H9 (cell line): ENCODE data around the gene NPIPB8. TPM values are rescaled to one million over a fixed set of nuclear protein-coding genes. Genes with fewer than 3 reads are reported as not detected.

ENCODE experiments used
- DNase-seq: peaks from one replicate; pipeline ENCODE4 v3.0.0-alpha.2; 2017
- H2AFZ ChIP-seq: one replicate; pipeline ENCODE4 v1.6.1; 2013; ENCODE audit warnings: mild to moderate bottlenecking, low read length, control low read depth, moderate library complexity
- H2AK5ac ChIP-seq: 2 replicates; pipeline ENCODE4 v1.6.1; 2013; ENCODE audit warnings: low read length, control low read depth, mixed read lengths; ENCODE audit not compliant: insufficient read length
- H2BK120ac ChIP-seq: one replicate; pipeline ENCODE4 v1.6.1; 2013; ENCODE audit warnings: low read depth, mild to moderate bottlenecking, low read length, control low read depth, inconsistent platforms; ENCODE audit not compliant: poor library complexity, severe bottlenecking
- H2BK12ac ChIP-seq: 2 replicates; pipeline ENCODE4 v1.6.1; 2013; ENCODE audit warnings: low read length, control low read depth, mixed read lengths, low read depth; ENCODE audit not compliant: insufficient read length
- H2BK15ac ChIP-seq: 2 replicates; pipeline ENCODE4 v1.6.1; 2013; ENCODE audit warnings: low read depth, low read length, control low read depth
- H2BK20ac ChIP-seq: one replicate; pipeline ENCODE4 v1.6.1; 2013; ENCODE audit warnings: low read depth, mild to moderate bottlenecking, low read length, control low read depth, inconsistent platforms; ENCODE audit not compliant: poor library complexity, severe bottlenecking
- H2BK5ac ChIP-seq: 2 replicates; pipeline ENCODE4 v1.6.1; 2013; ENCODE audit warnings: low read length, control low read depth, mixed read lengths; ENCODE audit not compliant: insufficient read length
- H3K14ac ChIP-seq: 2 replicates; pipeline ENCODE4 v1.6.1; 2013; ENCODE audit warnings: low read length, control low read depth; ENCODE audit not compliant: insufficient read depth
- H3K18ac ChIP-seq: 2 replicates; pipeline ENCODE4 v1.6.1; 2013; ENCODE audit warnings: low read depth, mild to moderate bottlenecking, mixed read lengths, low read length, control low read depth; ENCODE audit not compliant: insufficient read length
- H3K23ac ChIP-seq: 2 replicates; pipeline ENCODE4 v1.6.1; 2013; ENCODE audit warnings: low read length, control low read depth, mixed read lengths, low read depth; ENCODE audit not compliant: insufficient read length
- H3K23me2 ChIP-seq: 2 replicates; pipeline ENCODE4 v1.6.1; 2013; ENCODE audit warnings: low read depth, mild to moderate bottlenecking, mixed read lengths, low read length, control low read depth; ENCODE audit not compliant: insufficient read length, poor library complexity, severe bottlenecking
- H3K27ac ChIP-seq: 2 replicates; pipeline ENCODE4 v1.5.1; 2013; ENCODE audit warnings: low read length, control low read depth, mixed read lengths, low read depth; ENCODE audit not compliant: insufficient read length
- H3K27me3 ChIP-seq: 2 replicates; pipeline ENCODE4 v1.6.1; 2013; ENCODE audit warnings: low read length, control low read depth, inconsistent platforms; ENCODE audit not compliant: insufficient read depth
- H3K4ac ChIP-seq: 2 replicates; pipeline ENCODE4 v1.6.1; 2013; ENCODE audit warnings: low read depth, mild to moderate bottlenecking, control low read depth, inconsistent platforms, low read length, moderate library complexity
- H3K4me1 ChIP-seq: 2 replicates; pipeline ENCODE4 v1.6.1; 2013; ENCODE audit warnings: low read length, control low read depth, inconsistent platforms; ENCODE audit not compliant: insufficient read depth
- H3K4me2 ChIP-seq: 2 replicates; pipeline ENCODE4 v1.6.1; 2013; ENCODE audit warnings: low read length, control low read depth, mixed read lengths; ENCODE audit not compliant: insufficient read length, insufficient read depth
- H3K56ac ChIP-seq: 2 replicates; pipeline ENCODE4 v1.6.1; 2013; ENCODE audit warnings: low read depth, mild to moderate bottlenecking, mixed read lengths, low read length, control low read depth; ENCODE audit not compliant: insufficient read length
- H3K79me1 ChIP-seq: 2 replicates; pipeline ENCODE4 v1.6.1; 2013; ENCODE audit warnings: low read depth, mild to moderate bottlenecking, moderate library complexity, low read length, control low read depth, inconsistent platforms; ENCODE audit not compliant: insufficient read depth, poor library complexity, severe bottlenecking
- H3K79me2 ChIP-seq: 2 replicates; pipeline ENCODE4 v1.6.1; 2013; ENCODE audit warnings: low read length, control low read depth, inconsistent platforms; ENCODE audit not compliant: insufficient read depth
- H3K9ac ChIP-seq: 2 replicates; pipeline ENCODE4 v1.6.1; 2013; ENCODE audit warnings: low read length, control low read depth, mixed read lengths; ENCODE audit not compliant: insufficient read length; ENCODE audit errors: extremely low read depth
- H3K9me3 ChIP-seq: one replicate; pipeline ENCODE4 v1.6.1; 2013; ENCODE audit warnings: low read depth, low read length, inconsistent platforms; ENCODE audit not compliant: control insufficient read depth
- H3T11ph ChIP-seq: one replicate; pipeline ENCODE4 v1.6.1; 2013; ENCODE audit warnings: mild to moderate bottlenecking, low read length, control low read depth, inconsistent platforms
- H4K20me1 ChIP-seq: one replicate; pipeline ENCODE4 v1.6.1; 2013; ENCODE audit not compliant: control insufficient read depth, insufficient read length, insufficient read depth
- H4K5ac ChIP-seq: 2 replicates; pipeline ENCODE4 v1.6.1; 2013; ENCODE audit warnings: low read depth, mild to moderate bottlenecking, mixed read lengths, low read length, control low read depth; ENCODE audit not compliant: insufficient read length
- H4K8ac ChIP-seq: replicated peaks from 2 replicates; pipeline ENCODE4 v1.6.1; 2013; ENCODE audit warnings: low read length, control low read depth, mixed read lengths, low read depth; ENCODE audit not compliant: insufficient read length
- H4K91ac ChIP-seq: 2 replicates; pipeline ENCODE4 v1.6.1; 2013; ENCODE audit warnings: low read depth, mild to moderate bottlenecking, moderate library complexity, mixed read lengths, low read length, control low read depth; ENCODE audit not compliant: insufficient read length
- H3K27ac Mint-ChIP-seq, 3 experiments: 2 replicates in 2 of 3; 3 replicates in 1 of 3; pipeline ENCODE4 v1.8.0; 2020 to 2021; ENCODE audit warnings: mixed read lengths in 3 of 3, mild to moderate bottlenecking in 1 of 3, moderate library complexity in 1 of 3
- H3K27me3 Mint-ChIP-seq: 2 replicates; pipeline ENCODE4 v1.8.0; 2021; ENCODE audit warnings: low read depth, mild to moderate bottlenecking, moderate library complexity, mixed read lengths
- H3K36me3 Mint-ChIP-seq, 3 experiments: 2 replicates in 2 of 3; 3 replicates in 1 of 3; pipeline ENCODE4 v1.8.0; 2020 to 2021; ENCODE audit warnings: low read depth in 3 of 3, mixed read lengths in 3 of 3; ENCODE audit not compliant: insufficient read depth in 1 of 3
- H3K4me1 Mint-ChIP-seq, 2 experiments: 2 replicates each; pipeline ENCODE4 v1.8.0; 2020; ENCODE audit warnings: mixed read lengths in 2 of 2
- H3K4me3 Mint-ChIP-seq, 2 experiments: 2 replicates in 1 of 2; 3 replicates in 1 of 2; pipeline ENCODE4 v1.8.0; 2020 to 2021; ENCODE audit warnings: mild to moderate bottlenecking in 2 of 2, mixed read lengths in 2 of 2, moderate library complexity in 1 of 2
- H3K9me3 Mint-ChIP-seq, 2 experiments: 2 replicates in 1 of 2; 3 replicates in 1 of 2; pipeline ENCODE4 v1.8.0; 2020; ENCODE audit warnings: mild to moderate bottlenecking in 2 of 2, mixed read lengths in 2 of 2, moderate library complexity in 1 of 2
- CTCF ChIP-seq: fragments of 200-600 bp; sonication (generic); conservative IDR thresholded peaks from 3 replicates; pipeline ENCODE4 v1.8.0; 2021; ENCODE audit warnings: antibody characterized with exemption, mild to moderate bottlenecking
- WGBS: extraction: QIAGEN DNeasy Blood & Tissue Kit; methylation state at CpG from one replicate; pipeline ENCODE4 v1.1.7; 2013; ENCODE audit warnings: missing lambda C conversion rate, low lambda C conversion rate, mixed read lengths; ENCODE audit not compliant: insufficient read length; ENCODE audit errors: extremely low coverage; 5-methylcytosine and 5-hydroxymethylcytosine counted together
- total RNA-seq: library from RNA; stranded (reverse); gene quantifications from 2 replicates; pipeline ENCODE4 v1.2.1, GENCODE V29; 2021

Gene NPIPB8
- total RNA-seq, 1 experiment from 2014 or later, result not detected

GRCh38 chr16:28592511-28592910 lies 45.4 kb upstream of the NPIPB8 start:
- no peak overlapping the region for H2AK5ac ChIP-seq
- H3K27me3 Mint-ChIP-seq, result no peaks in the 10 kb centered on the region
- no peak overlapping the region for H3K56ac ChIP-seq
- peaks cover 14 to 17% of the 10 kb centered on the region in 2 experiments for H3K4me1 Mint-ChIP-seq
- H3K79me2 ChIP-seq, result no peaks in the 10 kb centered on the region
- no peak overlapping the region for H4K5ac ChIP-seq
- WGBS, result no CpG with 5 or more reads among the region's 5 CpGs
- H2BK12ac ChIP-seq, result no peak overlapping the region
- no peak overlapping the region for H2BK5ac ChIP-seq
- peak overlapping the region in 1 of 3 experiments; percentile 73; a peak in 1 of 7 replicates for H3K27ac Mint-ChIP-seq
- no peak overlapping the region for H3K14ac ChIP-seq
- TF ChIP-seq CTCF, result no peak
- no peak overlapping the region for H3T11ph ChIP-seq
- no peaks in the 10 kb centered on the region; the same call in 1 of the 2 replicates for H3K4me1 ChIP-seq
- no peaks in the 10 kb centered on the region for H3K23me2 ChIP-seq
- no peak overlapping the region for H2BK120ac ChIP-seq
- H3K18ac ChIP-seq, result no peak overlapping the region
- H4K20me1 ChIP-seq, result no peaks in the 10 kb centered on the region
- H3K23ac ChIP-seq, result no peak overlapping the region
- no peak overlapping the region for H3K9ac ChIP-seq
- no peak overlapping the region for H2BK20ac ChIP-seq
- no peak overlapping the region for H3K4me3 Mint-ChIP-seq
- no peak overlapping the region for H2BK15ac ChIP-seq
- no peaks in the 10 kb centered on the region for H3K9me3 ChIP-seq
- no peak overlapping the region for H3K4me2 ChIP-seq
- no peak overlapping the region for H4K91ac ChIP-seq
- no peak overlapping the region for H2AFZ ChIP-seq
- H3K9me3 Mint-ChIP-seq, result no peaks in the 10 kb centered on the region
- H3K27me3 ChIP-seq, result no peaks in the 10 kb centered on the region
- no peak overlapping the region for H3K4ac ChIP-seq
- peaks cover 13 to 37% (median 23%) of the 10 kb centered on the region in 3 experiments for H3K36me3 Mint-ChIP-seq
- H4K8ac ChIP-seq, result no peak overlapping the region
- no peak overlapping the region for H3K27ac ChIP-seq
- H3K79me1 ChIP-seq, result no peaks in the 10 kb centered on the region
- no peak for DNase-seq
